Hindlimb muscle (tissue), 1 donor: ENCODE results near the gene HMX3. TPM values are rescaled to one million over a fixed set of nuclear protein-coding genes. Genes with fewer than 3 reads are reported as not detected.
"Not testable (repeated sequence)": the region's sequence is repeated elsewhere in the genome, so short reads cannot be mapped to it uniquely, and the experiment has no call there.

Experiments used
- DNase-seq: peaks from one replicate; pipeline ENCODE4 v3.0.0-alpha.2; 2013
- polyA plus RNA-seq: library from polyadenylated mRNA; unstranded; fragments of 120-200 nt; gene quantifications from one replicate; pipeline ENCODE4 v1.2.1, GENCODE V29; 2013; ENCODE audit not compliant: insufficient read length

HMX3 gene
- polyA plus RNA-seq, 1 donor: not detected

DNA sequence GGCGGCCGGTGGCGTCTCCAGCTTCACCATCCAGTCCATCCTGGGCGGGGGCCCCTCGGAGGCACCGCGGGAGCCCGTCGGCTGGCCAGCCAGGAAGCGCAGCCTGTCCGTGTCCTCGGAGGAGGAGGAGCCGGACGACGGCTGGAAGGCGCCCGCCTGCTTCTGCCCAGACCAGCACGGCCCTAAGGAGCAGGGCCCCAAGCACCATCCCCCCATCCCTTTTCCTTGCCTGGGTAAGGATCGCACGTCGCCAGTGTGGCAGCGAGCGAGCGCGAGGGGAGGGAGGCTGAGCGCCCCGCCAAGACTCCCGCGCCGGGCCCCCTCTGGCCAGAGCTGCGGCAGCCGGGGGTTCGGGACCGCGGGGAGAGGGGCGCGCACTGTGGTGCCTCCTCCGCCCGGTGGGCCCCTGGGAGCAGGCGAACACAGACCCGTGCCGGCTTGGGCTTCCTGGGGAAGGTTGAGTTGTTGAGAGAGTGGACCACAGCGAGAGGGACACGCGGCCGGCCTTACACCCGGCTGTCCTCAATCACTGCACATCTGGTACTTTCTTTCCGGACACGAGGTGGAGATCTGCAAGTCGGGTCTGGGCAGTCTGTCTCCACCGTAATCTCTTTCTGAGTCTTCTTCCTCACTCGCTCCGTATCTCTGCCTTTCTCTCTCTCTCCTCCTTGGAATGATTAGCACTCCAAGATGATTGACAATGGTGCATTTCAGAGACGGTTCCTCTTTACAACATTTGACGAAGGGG is 12.8 kb downstream of the HMX3 start:
- no peak for DNase-seq

DNA sequence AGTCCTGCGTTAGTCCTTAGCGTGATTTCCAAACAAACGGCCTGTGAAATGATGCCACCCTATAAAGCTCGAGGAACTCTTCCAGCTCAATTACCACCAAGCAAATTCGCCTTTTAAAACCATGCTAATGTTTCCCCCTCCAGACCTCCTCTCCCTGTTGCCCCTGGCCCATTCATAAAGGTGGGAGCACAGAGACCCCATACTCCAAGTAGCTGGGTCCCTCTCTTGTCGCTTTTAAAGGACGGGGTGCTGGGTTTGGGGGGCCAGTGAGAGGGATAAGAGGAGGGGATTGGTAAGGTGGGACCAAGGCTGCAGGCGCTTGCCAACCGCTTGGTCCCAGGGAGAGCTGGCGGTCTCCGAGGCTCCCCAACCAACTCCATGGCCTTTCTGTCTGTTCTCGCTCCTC is 13.4 kb downstream of the HMX3 start:
- no peak for DNase-seq

DNA sequence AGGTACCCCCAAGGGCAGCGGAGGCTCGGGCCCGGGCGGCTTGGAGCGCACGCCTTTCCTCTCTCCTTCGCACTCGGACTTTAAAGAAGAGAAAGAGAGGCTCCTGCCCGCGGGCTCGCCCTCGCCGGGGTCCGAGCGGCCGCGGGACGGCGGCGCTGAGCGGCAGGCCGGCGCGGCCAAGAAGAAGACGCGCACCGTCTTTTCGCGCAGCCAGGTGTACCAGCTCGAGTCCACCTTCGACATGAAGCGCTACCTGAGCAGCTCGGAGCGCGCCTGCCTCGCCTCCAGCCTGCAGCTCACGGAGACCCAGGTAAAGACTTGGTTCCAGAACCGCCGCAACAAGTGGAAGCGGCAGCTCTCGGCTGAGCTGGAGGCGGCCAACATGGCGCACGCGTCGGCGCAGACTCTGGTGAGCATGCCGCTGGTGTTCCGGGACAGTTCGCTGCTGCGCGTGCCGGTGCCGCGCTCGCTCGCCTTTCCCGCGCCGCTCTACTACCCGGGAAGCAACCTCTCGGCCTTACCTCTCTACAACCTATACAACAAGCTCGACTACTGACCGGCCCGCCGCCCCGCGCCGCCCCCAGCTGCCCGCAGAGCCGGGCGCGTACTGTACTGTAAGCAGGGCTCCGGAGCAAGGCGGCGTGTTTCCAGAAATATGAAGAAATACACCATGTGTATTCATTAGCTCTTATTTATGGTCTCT is 13.9 kb downstream of the HMX3 start:
- DNase-seq: no peak

DNA sequence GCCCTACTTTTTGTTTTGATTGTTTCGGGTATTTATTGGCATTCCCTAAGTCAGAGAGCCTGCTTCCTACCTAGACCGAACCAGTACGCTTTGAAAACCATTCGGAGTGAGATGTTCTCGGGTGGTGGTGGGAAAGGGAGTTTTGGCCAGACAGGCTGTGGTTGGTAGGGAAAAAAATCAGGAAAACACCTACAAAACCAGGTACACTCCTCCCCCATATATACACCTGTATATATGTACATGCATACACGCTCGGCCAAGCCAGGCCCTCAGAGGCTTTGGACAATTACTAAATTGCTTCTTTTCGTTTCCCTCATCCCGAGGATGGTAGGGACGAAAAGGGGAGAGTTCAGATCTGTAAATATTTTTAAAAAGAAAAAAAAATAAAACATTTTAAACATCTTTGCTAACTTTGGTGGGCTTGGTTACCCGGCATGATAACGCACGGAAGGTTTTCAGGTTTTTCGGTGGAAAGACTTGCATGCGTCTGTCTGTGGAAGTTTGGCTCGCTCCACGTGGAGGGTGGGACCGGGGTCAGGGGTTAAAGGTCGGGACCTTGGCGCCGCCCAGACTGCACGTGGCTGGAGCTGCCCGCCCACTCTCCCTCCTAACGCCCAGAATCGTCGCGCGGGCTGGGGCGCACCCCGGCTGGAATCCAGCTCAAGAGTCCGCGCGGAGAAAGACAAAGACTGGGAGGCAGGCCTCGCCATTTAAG is 14.7 kb downstream of the HMX3 start:
- DNase-seq: no peak

DNA sequence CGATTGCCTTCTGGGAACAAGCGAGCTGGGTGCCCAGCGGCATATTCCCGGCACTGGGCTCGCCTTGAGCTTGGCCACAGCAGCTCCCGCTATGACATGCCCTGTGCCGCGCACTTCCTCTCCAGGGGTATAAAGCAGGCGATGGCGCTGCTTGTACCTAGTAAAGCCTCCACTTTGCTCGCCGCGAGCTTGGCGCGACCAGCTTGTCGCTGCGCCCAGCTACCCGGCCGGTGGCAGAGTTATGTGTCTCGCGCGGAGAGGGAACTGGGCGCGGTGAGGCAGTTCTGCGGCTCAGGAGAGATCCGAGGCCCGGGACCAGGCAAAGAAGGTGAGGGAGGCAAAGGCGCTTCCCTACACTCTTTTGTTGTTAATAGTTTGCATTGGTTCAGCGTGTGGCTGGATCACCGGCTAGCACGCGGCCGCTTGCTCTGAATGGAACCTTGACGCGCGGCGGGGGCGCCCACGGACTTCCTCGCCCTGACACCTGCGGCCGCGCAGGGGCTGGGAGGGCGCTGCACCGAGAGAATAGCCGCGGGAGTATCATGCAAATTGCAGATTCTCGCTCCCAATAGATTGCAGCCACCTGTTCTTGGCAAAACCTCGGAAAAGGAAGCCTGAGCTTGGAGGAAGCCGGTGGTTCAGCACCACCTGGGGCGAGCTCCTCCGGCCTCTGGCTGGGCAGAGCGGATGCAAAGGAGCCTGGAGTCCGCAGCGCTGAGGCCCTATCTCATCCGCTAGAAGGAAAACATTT is 15.4 kb downstream of the HMX3 start:
- DNase-seq: no peak

DNA sequence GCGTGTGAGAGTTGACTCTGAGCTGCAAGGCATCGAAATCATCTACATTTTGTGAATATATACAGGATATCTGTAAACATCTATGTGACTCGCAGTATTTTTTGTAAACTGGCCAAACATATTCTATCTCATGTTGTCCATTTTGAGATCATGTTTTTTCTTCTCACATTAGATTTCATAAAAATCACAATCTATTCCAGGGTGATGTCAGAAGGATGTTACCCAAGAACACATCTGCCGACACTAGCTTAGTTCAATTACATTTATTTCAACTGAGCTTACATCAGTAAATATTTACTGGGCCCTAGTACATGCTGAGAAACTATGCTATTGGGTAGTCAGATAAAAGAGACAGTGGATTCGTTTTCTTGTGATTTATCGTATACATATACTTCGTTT is 16.0 kb downstream of the HMX3 start:
- DNase-seq: no peak

DNA sequence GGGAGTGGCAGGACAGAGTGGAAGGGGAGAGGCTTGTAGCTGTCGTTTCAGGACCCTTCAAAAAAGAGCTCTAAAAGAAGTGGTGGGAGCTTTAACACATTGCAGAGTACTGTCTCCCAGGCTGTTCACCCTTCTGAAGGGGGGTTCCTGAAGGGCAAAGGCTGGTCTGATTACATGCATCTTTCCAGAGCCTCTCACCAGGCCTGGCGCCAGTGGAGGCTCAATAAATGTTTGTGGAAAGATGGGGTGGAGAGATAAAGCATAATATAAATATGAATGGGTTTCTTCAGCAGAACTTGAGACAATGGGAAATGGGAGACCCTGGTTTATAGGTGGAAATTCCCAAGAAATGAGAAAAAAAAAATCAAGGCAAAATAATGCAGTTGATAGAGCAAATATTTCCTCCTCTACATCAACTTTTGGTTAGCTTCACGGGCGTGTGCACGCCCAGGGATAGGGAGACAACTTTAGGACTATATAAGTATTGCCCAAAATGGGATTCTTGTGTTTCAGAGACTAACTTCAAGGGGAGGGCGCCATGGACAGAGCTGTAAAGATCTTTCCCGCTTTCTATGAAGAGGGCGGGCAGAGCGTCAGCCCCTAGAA is 17.8 kb downstream of the HMX3 start:
- DNase-seq: no peak

DNA sequence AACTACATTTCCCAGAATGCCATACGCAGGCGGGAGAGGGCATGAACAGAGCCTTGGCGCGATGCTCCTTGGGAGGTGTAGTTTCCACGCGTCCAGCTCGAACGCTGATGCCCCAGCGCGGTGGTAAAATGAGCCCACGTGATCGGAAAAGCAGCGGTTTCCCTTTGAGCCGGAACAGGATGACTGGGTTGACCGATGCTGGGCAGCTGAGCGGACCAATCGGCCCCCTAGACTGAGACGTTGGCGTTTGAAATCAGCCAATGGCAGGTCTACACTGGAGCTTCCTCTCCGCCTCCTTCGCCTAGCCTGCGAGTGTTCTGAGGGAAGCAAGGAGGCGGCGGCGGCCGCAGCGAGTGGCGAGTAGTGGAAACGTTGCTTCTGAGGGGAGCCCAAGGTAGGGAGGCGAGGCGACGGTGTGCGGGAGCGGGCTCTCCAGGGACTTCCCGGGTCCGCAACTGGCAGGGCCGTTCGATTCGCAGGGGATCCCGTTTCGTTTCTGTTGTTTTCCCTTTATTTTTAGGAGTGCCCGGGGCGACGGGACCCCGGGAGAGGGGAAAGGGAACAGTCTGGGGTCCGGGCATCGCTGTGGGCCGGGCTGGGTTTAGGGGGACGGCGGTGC is 18.4 kb downstream of the HMX3 start, which contains the start of gene BUB3:
BUB3 (plus strand) TSS at position 311 of the 619 bp plus-strand sequence. CDS start 516 bp downstream, outside the sequence.
- DNase-seq: peak; percentile 99

DNA sequence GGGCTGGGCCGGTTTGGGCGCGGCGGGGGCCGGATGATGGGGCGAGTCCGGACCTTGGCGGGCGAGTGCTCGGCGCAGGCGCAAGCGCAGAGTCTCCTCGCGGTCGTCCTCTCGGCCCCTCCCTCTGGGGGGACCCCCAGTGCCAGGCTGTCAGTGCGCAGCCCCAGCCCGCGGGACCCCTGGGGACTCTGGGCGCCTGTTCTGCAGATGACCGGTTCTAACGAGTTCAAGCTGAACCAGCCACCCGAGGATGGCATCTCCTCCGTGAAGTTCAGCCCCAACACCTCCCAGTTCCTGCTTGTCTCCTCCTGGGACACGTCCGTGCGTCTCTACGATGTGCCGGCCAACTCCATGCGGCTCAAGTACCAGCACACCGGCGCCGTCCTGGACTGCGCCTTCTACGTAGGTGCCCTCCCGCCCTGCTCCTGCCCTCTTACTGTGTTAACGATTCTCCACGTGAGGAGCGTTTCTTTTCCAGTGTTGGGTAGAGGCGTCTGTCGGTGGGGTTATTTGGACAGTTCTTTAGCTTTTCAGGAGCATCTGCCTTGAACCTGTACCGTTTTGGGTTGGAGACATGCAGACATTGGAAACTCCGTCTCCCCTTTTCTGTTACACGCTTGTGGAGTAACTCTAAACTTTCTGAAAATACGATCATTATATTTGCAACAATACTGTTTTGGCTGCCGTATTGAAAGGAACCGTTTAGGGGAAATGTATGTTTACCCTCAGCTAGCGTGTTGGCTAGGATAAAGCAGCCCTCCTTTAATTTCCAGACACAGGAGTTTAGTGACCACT is 19.1 kb downstream of the HMX3 start:
- peak; percentile 45 for DNase-seq

DNA sequence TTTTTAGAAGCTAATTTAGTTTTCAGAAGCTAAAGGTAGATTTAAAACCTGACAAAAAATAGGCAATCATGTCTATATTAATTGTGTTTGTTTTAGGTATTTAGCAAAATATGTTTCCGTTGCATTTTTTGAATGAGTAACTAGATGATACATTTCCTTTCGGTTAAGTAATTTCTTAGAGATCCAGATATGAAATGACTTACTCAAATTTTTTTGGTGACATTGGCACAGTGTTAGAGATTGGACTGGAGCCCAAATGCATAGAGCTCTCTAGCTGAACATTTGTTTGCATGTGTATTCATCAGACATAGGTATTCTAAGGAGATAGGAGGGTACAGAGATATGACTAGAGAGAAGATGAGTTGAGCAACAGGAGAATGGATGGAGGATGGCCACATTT is 20.3 kb downstream of the HMX3 start:
- DNase-seq: no peak

DNA sequence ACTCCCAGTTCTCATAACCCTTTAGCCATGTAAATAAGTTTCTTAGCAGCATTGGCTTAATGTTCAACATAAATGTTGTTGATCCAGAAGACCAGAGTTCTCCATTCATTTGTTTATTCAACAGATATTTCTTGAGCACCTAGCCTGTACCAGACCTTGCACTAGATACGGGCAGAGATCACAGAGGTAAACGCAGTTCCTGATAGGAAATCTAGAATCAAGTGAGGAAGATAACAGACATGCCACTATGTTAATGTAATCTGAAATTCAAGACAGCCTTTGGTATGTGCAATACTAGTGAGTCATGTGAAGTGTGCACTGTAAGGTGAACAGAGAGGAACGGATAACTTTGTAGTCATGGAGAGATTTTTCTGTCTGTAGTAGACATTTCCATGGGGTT is 21.4 kb downstream of the HMX3 start:
- no peak for DNase-seq

DNA sequence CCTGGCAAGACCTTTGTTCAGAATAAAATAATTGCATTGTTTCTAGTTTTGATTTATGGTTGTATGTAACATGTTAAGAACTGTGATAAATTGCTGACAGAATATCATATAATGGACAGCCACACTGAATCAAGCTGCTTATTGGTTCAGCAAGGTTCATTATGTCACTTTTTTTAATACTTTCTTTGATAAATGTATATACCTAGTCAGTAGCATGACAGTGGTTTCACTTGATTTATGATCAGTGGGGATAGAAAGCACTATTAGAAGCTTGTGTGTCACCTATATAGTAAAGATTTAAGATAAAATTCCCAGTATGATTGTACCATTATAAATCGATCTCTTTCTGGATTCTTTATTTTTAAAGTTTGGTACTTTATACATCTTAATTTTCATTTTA is 22.9 kb downstream of the HMX3 start:
- DNase-seq: no peak

DNA sequence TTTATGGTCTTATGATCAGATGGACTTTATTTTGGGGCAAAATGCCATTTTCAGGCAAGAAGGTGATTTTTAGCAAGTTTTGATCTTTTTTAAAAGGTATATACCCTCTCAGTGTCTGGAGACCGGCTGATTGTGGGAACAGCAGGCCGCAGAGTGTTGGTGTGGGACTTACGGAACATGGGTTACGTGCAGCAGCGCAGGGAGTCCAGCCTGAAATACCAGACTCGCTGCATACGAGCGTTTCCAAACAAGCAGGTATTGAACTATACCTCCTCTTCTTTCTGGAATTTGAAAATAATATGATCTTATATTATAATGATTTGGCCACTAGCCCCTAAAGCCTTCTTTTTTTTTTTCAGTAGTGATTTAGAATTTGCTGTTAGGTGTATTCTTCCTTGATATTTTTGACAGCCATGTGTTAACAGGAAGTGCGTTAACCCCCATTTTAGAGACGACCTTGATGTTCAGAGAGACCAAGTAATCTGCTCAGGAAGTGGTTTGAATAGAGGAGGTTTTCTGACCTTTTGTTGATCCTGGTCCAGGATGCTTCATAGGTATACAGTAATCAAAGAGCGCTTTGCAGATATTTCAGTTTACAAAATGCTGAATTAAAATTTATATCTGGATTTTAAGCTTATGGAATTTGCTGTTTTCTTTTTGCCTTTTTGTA is 24.7 kb downstream of the HMX3 start:
- no peak for DNase-seq

DNA sequence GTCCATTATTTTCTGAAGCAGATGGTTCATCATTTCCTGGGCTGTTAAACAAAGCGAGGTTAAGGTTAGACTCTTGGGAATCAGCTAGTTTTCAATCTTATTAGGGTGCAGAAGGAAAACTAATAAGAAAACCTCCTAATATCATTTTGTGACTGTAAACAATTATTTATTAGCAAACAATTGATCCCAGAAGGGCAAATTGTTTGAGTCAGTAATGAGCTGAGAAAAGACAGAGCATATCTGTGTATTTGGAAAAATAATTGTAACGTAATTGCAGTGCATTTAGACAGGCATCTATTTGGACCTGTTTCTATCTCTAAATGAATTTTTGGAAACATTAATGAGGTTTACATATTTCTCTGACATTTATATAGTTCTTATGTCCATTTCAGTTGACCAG is 28.5 kb downstream of the HMX3 start:
- DNase-seq: no peak

DNA sequence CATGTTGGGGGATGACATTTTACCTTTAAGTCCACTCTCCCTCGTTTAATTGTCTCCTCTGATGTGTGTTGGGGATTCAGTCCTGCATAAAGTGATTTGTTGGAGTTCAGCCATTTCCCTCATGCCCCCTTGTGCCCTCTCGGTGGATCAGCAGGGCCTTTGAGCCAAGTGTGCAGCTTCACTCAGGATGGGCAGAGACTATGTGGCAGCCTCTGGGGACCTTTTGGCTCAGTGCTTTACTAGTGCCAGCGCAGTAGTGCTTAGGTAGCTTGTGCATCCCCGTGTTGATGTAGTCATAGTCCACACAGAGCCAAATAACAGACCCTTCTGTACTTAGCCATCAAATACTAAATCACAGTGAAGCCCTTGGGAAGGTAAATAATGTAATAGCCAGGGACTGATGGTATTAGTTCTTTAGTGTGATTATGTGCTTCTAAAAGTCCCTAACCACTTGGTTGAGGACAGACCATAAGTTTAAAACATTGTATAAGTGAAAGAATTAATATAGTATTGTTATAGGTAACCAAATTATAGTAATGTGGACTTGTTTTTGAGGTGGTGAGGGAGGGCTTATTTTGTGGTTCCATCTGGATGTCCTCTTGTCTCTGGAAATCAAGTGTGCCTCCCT is 29.8 kb downstream of the HMX3 start:
- no peak for DNase-seq

DNA sequence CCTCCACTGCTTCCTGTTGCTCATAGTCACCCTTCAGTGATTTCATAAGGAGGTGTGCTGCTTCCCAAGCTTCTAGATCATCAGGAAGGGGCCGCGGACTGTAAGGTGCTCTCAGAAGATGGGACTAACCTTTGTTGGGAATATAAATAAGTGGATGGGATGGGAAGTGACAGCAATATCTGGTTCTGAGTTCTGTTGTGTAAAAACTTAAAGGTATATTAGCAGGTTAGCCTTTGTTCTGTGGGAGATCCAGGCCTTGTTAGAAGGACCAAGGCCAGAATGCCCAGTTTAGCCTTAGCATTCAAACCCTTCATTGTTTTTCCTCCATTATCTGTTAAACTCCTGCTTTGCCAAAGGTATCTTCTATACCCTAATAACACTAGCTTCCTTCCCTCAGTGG is 30.8 kb downstream of the HMX3 start:
- DNase-seq: no peak

DNA sequence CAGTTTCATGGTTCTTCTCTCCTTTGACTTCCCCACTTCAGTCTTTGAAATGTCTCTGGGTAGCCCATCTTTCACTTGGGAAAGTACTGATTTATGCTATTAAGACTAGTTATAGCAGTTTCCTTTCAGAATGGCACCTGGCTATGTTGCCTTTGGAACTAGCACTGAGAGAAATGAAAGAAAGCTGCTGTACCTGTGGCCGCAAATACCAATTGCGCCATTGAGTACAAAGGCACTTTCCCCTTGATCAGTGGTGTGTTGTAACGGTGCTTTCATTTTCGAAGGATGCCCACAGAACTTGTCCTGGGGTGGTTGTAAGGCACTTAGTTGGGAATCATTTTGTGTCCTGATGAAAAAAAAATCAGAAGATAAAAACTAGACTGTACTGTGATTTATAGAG is 35.2 kb downstream of the HMX3 start:
- DNase-seq: no peak

DNA sequence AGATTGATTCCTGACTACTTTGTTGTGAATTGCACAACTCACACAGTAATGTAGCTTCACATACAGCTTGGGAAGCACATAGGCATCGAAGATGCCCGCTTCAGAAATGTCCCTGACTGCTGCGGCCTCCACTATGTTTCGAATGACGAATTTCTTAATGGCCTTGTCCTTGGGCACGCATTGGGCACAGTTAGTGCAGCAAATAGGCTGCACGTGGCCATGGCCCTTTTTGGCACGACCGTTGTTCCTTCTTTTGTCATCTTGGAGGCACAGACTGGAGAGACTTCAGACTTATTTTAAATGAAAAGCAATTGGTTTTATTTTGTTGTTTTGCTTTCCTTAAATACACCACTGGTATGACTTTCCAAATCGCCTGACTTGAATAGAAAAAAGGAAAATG is 35.8 kb downstream of the HMX3 start:
- not testable (repeated sequence) for DNase-seq

DNA sequence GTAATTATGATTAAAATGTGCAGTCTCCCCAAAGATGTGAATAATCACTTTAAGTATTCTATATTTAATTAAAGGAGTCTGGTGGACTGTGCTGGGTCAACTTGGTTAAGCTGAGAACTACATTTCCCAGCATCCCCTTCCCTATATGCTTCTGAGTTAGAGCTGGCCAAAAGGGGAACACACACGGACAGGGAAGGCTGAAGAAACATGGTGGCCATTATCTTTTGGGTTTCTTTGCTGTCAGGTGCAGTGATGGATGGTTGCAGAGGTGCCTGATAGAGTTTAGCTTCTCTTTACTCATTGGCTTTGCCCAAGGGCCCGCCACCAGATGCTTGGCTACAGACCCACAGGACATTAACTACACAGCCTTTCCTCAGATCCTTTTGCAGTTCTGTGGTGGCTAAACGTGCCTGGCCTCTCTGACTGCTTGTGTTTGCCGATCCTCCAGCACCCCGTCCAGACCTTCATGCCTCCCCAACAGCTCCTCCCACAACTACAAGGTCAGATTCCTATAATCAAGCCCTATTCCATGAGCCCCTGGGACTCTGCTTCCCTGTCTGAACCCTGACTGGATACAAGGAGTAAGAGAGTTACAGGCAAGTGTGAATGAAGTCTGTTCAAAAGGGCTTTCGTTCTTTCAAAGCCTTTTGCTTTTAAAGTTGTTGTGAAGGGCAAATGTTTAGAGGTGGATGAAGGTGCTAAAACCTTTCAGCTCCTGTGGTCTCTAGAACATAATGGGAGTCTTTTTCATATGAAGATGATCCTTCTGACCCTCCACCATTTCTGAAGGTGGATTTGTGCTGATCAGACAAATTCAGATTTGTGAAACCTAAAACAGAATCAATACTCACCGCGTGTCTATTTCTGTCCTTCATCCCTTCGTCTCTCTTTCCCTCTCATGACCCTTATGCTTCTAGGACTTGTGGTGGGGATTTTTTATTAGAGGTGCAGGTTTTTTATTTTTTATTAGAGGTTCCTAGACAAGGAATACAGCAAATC is 39.9 kb downstream of the HMX3 start:
- DNase-seq: no peak
